SK-N-SH (cell line): Measurements from ENCODE around the gene RFXANK. TPM values are rescaled to one million over a fixed set of nuclear protein-coding genes. Genes with fewer than 3 reads are reported as not detected.

Experiments used
- CTCF ChIA-PET: fragments of 300-600, 350-600 bp; formaldehyde crosslinking; extraction: SDS; loops from one replicate; lab custom pipeline; 2021; lab: Yijun Ruan, JAX
- POLR2A ChIA-PET: fragments of 350-600 bp; sonication (Branson Sonifier 250); formaldehyde crosslinking; extraction: SDS; loops from one replicate; lab custom pipeline; 2020; ENCODE audit warnings: antibody characterized with exemption, inconsistent platforms; lab: Yijun Ruan, JAX
- DNase-seq: peaks from one replicate; pipeline ENCODE4 v3.0.0; 2012
- H2AFZ ChIP-seq: fragments of 200-600 bp; sonication (generic); 2 replicates; pipeline ENCODE4 v1.8.1; 2016; ENCODE audit warnings: antibody characterized with exemption, mild to moderate bottlenecking, low read depth
- H3F3A ChIP-seq: fragments of 200-600 bp; sonication (generic); replicated peaks from 2 replicates; pipeline ENCODE3; 2016; ENCODE audit warnings: antibody characterized with exemption, mild to moderate bottlenecking; ENCODE audit not compliant: insufficient read depth
- H3K27ac ChIP-seq, 2 experiments: fragments of 200-500 bp in 1 of 2; fragments of 200-600 bp in 1 of 2; sonication (Bioruptor generic) in 1 of 2; sonication (generic), shearing (Covaris generic) in 1 of 2; 2 replicates each; pipeline versions ENCODE4 v1.5.1 to v1.6.1; 2014 to 2016; ENCODE audit warnings: low read depth in 2 of 2, inconsistent platforms in 1 of 2, low read length in 1 of 2, mild to moderate bottlenecking in 1 of 2, mixed read lengths in 1 of 2
- H3K27me3 ChIP-seq: fragments of 200-600 bp; sonication (generic), shearing (Covaris generic); 2 replicates; pipeline ENCODE4 v1.6.1; 2016; ENCODE audit warnings: mixed run types; ENCODE audit not compliant: insufficient read depth
- H3K36me3 ChIP-seq, 2 experiments: fragments of 200-500 bp in 1 of 2; fragments of 200-600 bp in 1 of 2; sonication (Bioruptor generic) in 1 of 2; sonication (generic) in 1 of 2; replicated peaks in 1 of 2; 2 replicates each; pipeline versions ENCODE3 to v1.5.1; 2014 to 2016; ENCODE audit warnings: low read length in 1 of 2, mild to moderate bottlenecking in 1 of 2; ENCODE audit not compliant: insufficient read depth in 2 of 2, control insufficient read depth in 1 of 2
- H3K4me1 ChIP-seq, 2 experiments: fragments of 200-500 bp in 1 of 2; fragments of 200-600 bp in 1 of 2; sonication (Bioruptor generic) in 1 of 2; sonication (generic), shearing (Covaris generic) in 1 of 2; 2 replicates each; pipeline versions ENCODE4 v1.5.1 to v1.6.1; 2014 to 2016; ENCODE audit warnings: low read depth in 1 of 2, low read length in 1 of 2, mixed run types in 1 of 2; ENCODE audit not compliant: insufficient read depth in 2 of 2, control insufficient read depth in 1 of 2
- H3K4me2 ChIP-seq: fragments of 200-600 bp; sonication (generic), shearing (Covaris generic); 2 replicates; pipeline ENCODE4 v1.6.1; 2017; ENCODE audit warnings: mixed run types
- H3K4me3 ChIP-seq, 2 experiments: fragments of 200-500 bp in 1 of 2; fragments of 200-600 bp in 1 of 2; sonication (Bioruptor generic) in 1 of 2; sonication (generic), shearing (Covaris generic) in 1 of 2; 2 replicates each; pipeline versions ENCODE4 v1.5.1 to v1.8.1; 2014 to 2016; ENCODE audit warnings: low read depth in 2 of 2, inconsistent platforms in 1 of 2, low read length in 1 of 2, mild to moderate bottlenecking in 1 of 2, mixed read lengths in 1 of 2, moderate library complexity in 1 of 2
- H3K79me2 ChIP-seq: fragments of 200-600 bp; sonication (generic); 2 replicates; pipeline ENCODE4 v1.8.1; 2017; ENCODE audit warnings: mild to moderate bottlenecking; ENCODE audit not compliant: insufficient read depth
- H3K9ac ChIP-seq: fragments of 200-600 bp; sonication (generic); 2 replicates; pipeline ENCODE4 v1.6.1; 2017; ENCODE audit warnings: mixed run types
- H3K9me2 ChIP-seq: fragments of 200-600 bp; sonication (generic); 2 replicates; pipeline ENCODE4 v1.6.1; 2017; ENCODE audit warnings: mixed run types
- H3K9me3 ChIP-seq: fragments of 200-600 bp; sonication (generic); 2 replicates; pipeline ENCODE4 v1.6.1; 2017; ENCODE audit warnings: mixed run types, mild to moderate bottlenecking, moderate library complexity
- H4K20me1 ChIP-seq: fragments of 200-600 bp; sonication (generic); 2 replicates; pipeline ENCODE4 v1.6.1; 2017; ENCODE audit warnings: mild to moderate bottlenecking, mixed run types; ENCODE audit not compliant: insufficient read depth
- CHD2 ChIP-seq: fragments of 150-350 bp; IDR thresholded peaks from 2 replicates; pipeline ENCODE4 v1.6.1; 2018; ENCODE audit warnings: low read length; ENCODE audit not compliant: partially characterized antibody
- CTCF ChIP-seq: fragments of 200-600 bp; sonication (generic); IDR thresholded peaks from 2 replicates; pipeline ENCODE4 v1.6.1; 2017; ENCODE audit warnings: antibody characterized with exemption, mild to moderate bottlenecking, moderate library complexity
- ELF1 ChIP-seq: IDR thresholded peaks from 2 replicates; pipeline ENCODE4 v1.4.0; 2012
- EP300 ChIP-seq, 2 experiments: IDR thresholded peaks; 2 replicates each; pipeline versions ENCODE4 v1.4.0 to v1.6.1; 2012; ENCODE audit warnings: borderline replicate concordance in 1 of 2, low read depth in 1 of 2, low read length in 1 of 2
- EZH2phosphoT487 ChIP-seq: fragments of 200-600 bp; sonication (generic); IDR thresholded peaks from 2 replicates; pipeline ENCODE4 v1.6.1; 2017; ENCODE audit warnings: low read depth, mixed run types, mild to moderate bottlenecking, antibody characterized with exemption, moderate library complexity, borderline replicate concordance
- FOXJ3 ChIP-seq: sonication (generic); formaldehyde crosslinking; IDR thresholded peaks from 2 replicates; pipeline ENCODE4 v1.5.1; 2020; ENCODE audit warnings: mild to moderate bottlenecking, missing genetic modification reagents
- FOXM1 ChIP-seq: IDR thresholded peaks from 2 replicates; pipeline ENCODE4 v1.4.0; 2012; ENCODE audit warnings: low read depth, mild to moderate bottlenecking
- GABPA ChIP-seq: IDR thresholded peaks from 2 replicates; pipeline ENCODE4 v1.4.0; 2012; ENCODE audit warnings: low read depth, mild to moderate bottlenecking
- JUND ChIP-seq: IDR thresholded peaks from 2 replicates; pipeline ENCODE4 v1.4.0; 2012
- MEF2A ChIP-seq: IDR thresholded peaks from 2 replicates; pipeline ENCODE4 v1.4.0; 2012; ENCODE audit warnings: low read depth, borderline replicate concordance
- MXI1 ChIP-seq: IDR thresholded peaks from 2 replicates; pipeline ENCODE4 v1.6.1; 2012; ENCODE audit warnings: mild to moderate bottlenecking, low read depth, low read length, improper control_type of control experiment
- NRF1 ChIP-seq: IDR thresholded peaks from 2 replicates; pipeline ENCODE4 v1.6.1; 2012; ENCODE audit warnings: low read depth, mild to moderate bottlenecking, low read length
- PBX3 ChIP-seq: IDR thresholded peaks from 2 replicates; pipeline ENCODE4; 2012
- RAD21 ChIP-seq: IDR thresholded peaks from 2 replicates; pipeline ENCODE4 v1.6.1; 2012; ENCODE audit warnings: mild to moderate bottlenecking, low read length
- REST ChIP-seq: IDR thresholded peaks from 2 replicates; pipeline ENCODE4 v1.6.1; 2012; ENCODE audit warnings: mild to moderate bottlenecking, low read depth, low read length, moderate library complexity
- RFX5 ChIP-seq: IDR thresholded peaks from 2 replicates; pipeline ENCODE4 v1.6.1; 2012; ENCODE audit warnings: mild to moderate bottlenecking, improper control_type of control experiment, low read length
- TCF12 ChIP-seq: IDR thresholded peaks from 2 replicates; pipeline ENCODE4 v1.4.0; 2012
- TEAD4 ChIP-seq: IDR thresholded peaks from 2 replicates; pipeline ENCODE4 v1.4.0; 2012; ENCODE audit warnings: mild to moderate bottlenecking, borderline replicate concordance; ENCODE audit not compliant: insufficient read depth
- USF2 ChIP-seq: fragments of 150-350 bp; IDR thresholded peaks from 2 replicates; pipeline ENCODE4 v1.6.1; 2017; ENCODE audit warnings: antibody characterized with exemption, low read length, low read depth, borderline replicate concordance
- YY1 ChIP-seq: IDR thresholded peaks from 2 replicates; pipeline ENCODE4 v1.4.0; 2012; ENCODE audit warnings: low read depth, mild to moderate bottlenecking
- ZBTB33 ChIP-seq: IDR thresholded peaks from 2 replicates; pipeline ENCODE4 v1.4.0; 2012; ENCODE audit warnings: low read depth, borderline replicate concordance
- WGBS: methylation state at CpG from one replicate; pipeline ENCODE4 v1.1.6; 2017; ENCODE audit warnings: low lambda C conversion rate; 5-methylcytosine and 5-hydroxymethylcytosine counted together
- polyA plus RNA-seq, 3 experiments: library from polyadenylated mRNA; depleted of rRNA; stranded (reverse); fragments of >200 nt; gene quantifications; 2 replicates each; pipeline ENCODE4 v1.2.3, GENCODE V29; 2012

The RFXANK gene
- 98.2 and 117 TPM in 2 replicates for polyA plus RNA-seq (2012; rRNA removed)
- 44.4 and 60.1 TPM in 2 replicates for polyA plus RNA-seq (2012; cell fraction: cytosol; rRNA removed)
- 268 and 280 TPM in 2 replicates for polyA plus RNA-seq (2012; cell fraction: nucleus; rRNA removed)

GRCh38 chr19:19192078-19192882 lies at the start of gene RFXANK, which contains the start of gene BORCS8:
TSS of gene RFXANK (plus strand) at chr19:19192258. CDS start at chr19:19193947, 1,689 bp downstream.
TSS of gene BORCS8 (minus strand) at chr19:19192152. CDS start at chr19:19192117, 35 bp downstream.
- H3K4me3 ChIP-seq: peak within 1 kb of the TSS; percentile 69 to 91
- peak within 1 kb of the TSS; percentile 97 for H3K9ac ChIP-seq
- H3K79me2 ChIP-seq: peaks cover 50% of the 10 kb centered on the region
- H4K20me1 ChIP-seq: no peaks in the 10 kb centered on the region
- H3K9me2 ChIP-seq: no peaks in the 10 kb centered on the region
- peak; percentile 98 for DNase-seq
- H3K27me3 ChIP-seq: no peaks in the 10 kb centered on the region
- H3K27ac ChIP-seq: peak within 1 kb of the TSS; percentile 94 to 97
- under 1% methylated on average over 33 of the region's 53 CpGs for WGBS
- peaks cover 3% of the 10 kb centered on the region for H3F3A ChIP-seq
- peaks cover 4 to 7% of the 10 kb centered on the region in 2 experiments for H3K36me3 ChIP-seq
- H3K4me1 ChIP-seq: peaks cover 11 to 14% of the 10 kb centered on the region in 2 experiments; a peak in 2 of 4 replicates
- peak within 1 kb of the TSS; percentile 90 for H3K4me2 ChIP-seq
- CTCF ChIA-PET: interaction anchor here (0.8 to 1.7 kb wide), 8 partner anchors 9 to 174 kb away, joined by 3 to 15 read pairs (median 4); partner anchors contain the start of gene NR2C2AP
- H3K9me3 ChIP-seq: no peaks in the 10 kb centered on the region
- peak within 1 kb of the TSS; percentile 99 for H2AFZ ChIP-seq
- POLR2A ChIA-PET: interaction anchor here (0.6 to 2.5 kb wide), 3 partner anchors 11 to 179 kb away, joined by 3 to 10 read pairs (median 3); partner anchors contain the start of gene NR2C2AP
- TF ChIP-seq ELF1 (peak; percentile 85), MXI1 (peak; percentile 23; the same call in 1 of the 2 replicates), REST (peak; percentile 47; the same call in 1 of the 2 replicates), JUND (no peak), CTCF (no peak), ZBTB33 (no peak), USF2 (no peak), MEF2A (0 out of 2 replicates have a peak, but pooled peaks have one; percentile 26), GABPA (peak; percentile 95), EP300 (IDR thresholded peaks at IDR 0.05; ENCODE audit: borderline replicate concordance in 1 of 2, low read depth in 1 of 2, low read length in 1 of 2) (no peak), TEAD4 (no peak), PBX3 (0 out of 2 replicates have a peak, but pooled peaks have one; percentile 19), TCF12 (peak; percentile 26; the same call in 1 of the 2 replicates), FOXM1 (no peak), NRF1 (peak; percentile 97), CHD2 (peak; percentile 54), EZH2phosphoT487 (no peak), FOXJ3 (CRISPR knock-in tag) (no peak), YY1 (peak; percentile 77; the same call in 1 of the 2 replicates), RFX5 (0 out of 2 replicates have a peak, but pooled peaks have one; percentile 35), RAD21 (no peak)
